Heart right ventricle (tissue), 16 donors: ENCODE data around the gene RPE. TPM values are rescaled to one million over a fixed set of nuclear protein-coding genes. Genes with fewer than 3 reads are reported as not detected.
A peak's percentile ranks its signal among the peaks of the same experiment; 100 is the strongest.

Experiments used
- ATAC-seq, 8 donors: fragments of 200-7000 bp; cut with Tn5 transposase; one replicate each; pipeline ENCODE4 v1.9.1; 2020; ENCODE audit warnings: mild to moderate bottlenecking in 8 of 8, moderate library complexity in 8 of 8, moderate number of reproducible peaks in 1 of 8
- DNase-seq, 2 donors: peaks; one replicate each; pipeline ENCODE4 v3.0.0-alpha.2; 2020
- H3K27ac ChIP-seq, 10 donors: fragments of 200-600 bp; sonication (generic) in 2 of 10; one replicate each; pipeline versions ENCODE4 v1.5.0 to v1.8.0; 2020 to 2022; ENCODE audit warnings: mild to moderate bottlenecking in 3 of 10
- H3K27me3 ChIP-seq, 7 donors: fragments of 200-600 bp; one replicate each; pipeline ENCODE4 v1.8.0; 2021 to 2022; ENCODE audit warnings: mild to moderate bottlenecking in 2 of 7
- H3K36me3 ChIP-seq, 9 donors: fragments of 200-600 bp; sonication (generic) in 1 of 9; one replicate each; pipeline versions ENCODE4 v1.5.0 to v1.8.0; 2020 to 2022; ENCODE audit warnings: mild to moderate bottlenecking in 2 of 9
- H3K4me1 ChIP-seq, 9 donors: fragments of 200-600 bp; sonication (generic) in 1 of 9; one replicate each; pipeline versions ENCODE4 v1.5.0 to v1.8.0; 2020 to 2022; ENCODE audit warnings: mild to moderate bottlenecking in 4 of 9
- H3K4me3 ChIP-seq, 10 donors: fragments of 200-600 bp; sonication (generic) in 2 of 10; one replicate each; pipeline versions ENCODE4 v1.5.0 to v1.8.0; 2020 to 2022; ENCODE audit warnings: mild to moderate bottlenecking in 7 of 10, moderate library complexity in 2 of 10
- H3K9me3 ChIP-seq, 11 donors: fragments of 200-600 bp in 10 of 11; sonication (generic) in 2 of 11; one replicate each; pipeline versions ENCODE4 v1.5.0 to v1.8.0; 2013 to 2022; ENCODE audit warnings: mild to moderate bottlenecking in 2 of 11, control low read depth in 1 of 11, moderate library complexity in 1 of 11
- CTCF ChIP-seq, 9 donors: fragments of 200-600 bp; sonication (generic) in 2 of 9; IDR thresholded peaks; one replicate each; pipeline versions ENCODE4 v1.5.0 to v1.8.0; 2021 to 2022; ENCODE audit warnings: antibody characterized with exemption in 9 of 9, mild to moderate bottlenecking in 5 of 9, moderate library complexity in 1 of 9
- WGBS, 2 donors: extraction: QIAGEN DNeasy Blood & Tissue Kit; methylation state at CpG; one replicate each; pipeline ENCODE4 v1.1.7; 2013; ENCODE audit warnings: inconsistent platforms in 1 of 2; 5-methylcytosine and 5-hydroxymethylcytosine counted together
- intact Hi-C, 10 donors: fragments of 100-400 bp; cut with DNase I; formaldehyde crosslinking; loops; one replicate each; pipeline versions ENCODE4 v1.11.1 to v1.14.2; 2022
- polyA plus RNA-seq, 2 donors: library from polyadenylated mRNA; stranded (reverse); fragments of 200-250 nt; gene quantifications; one replicate each; pipeline ENCODE4 v1.2.3, GENCODE V29; 2013
- total RNA-seq, 10 donors: library from RNA; stranded (reverse); fragmentation: NEBNext Ultra II Directional in 3 of 10; extraction: Animal tissue kit (Norgen Biotek cat#: 25700) in 3 of 10; gene quantifications; one replicate each; pipeline versions ENCODE4 v1.2.1 to v1.2.4, GENCODE V29; 2021 to 2023
- donor health status: Arrhythmogenic right ventricular cardiomyopathy.
- donor health status: ischemic (EF 13 %, LVEDD 7.1; RV severe dilation, severe dysfunction).
- donor health status: healthy with polysubstance abuse.
- donor health status: DM: no; HTN: yes; CAD: no.
- donor health status: DM: no; HTN: no; CAD: no.
- donor health status: ischemic (EF 25% LVEDD 6.9; RV normal size, moderate dysfunction).
- donor health status: ischemic (EF 25% LVEDD 5.7; RV mildly dilated, moderate dysfunction).
- donor health status: healthy.
- donor health status: DM: yes; HTN: yes; CAD: no.
- donor health status: Ischemic cardiomyopathy.
- donor health status: ischemic (EF 35%, LVEDD 5.7; RV mildly dilated, moderate dysfunction).
- donor health status: nonischemic (EF 11% LVEDD 7.7; RV severe dilation, severe dysfunction).
- donor health status: DM: yes; HTN: yes; CAD: no.
- donor health status: PGD.
- donor health status: ischemic (EF 29% LVEDD 5.4; RV normal size, mild dysfunction).
- donor health status: nonischemic (EF 23%, LVEDD 6.1; RV moderate dilation, normal function).

Gene RPE
- total and polyA plus RNA-seq, 12 donors: 8.0 to 25.6 (median 14.7) TPM

GRCh38 chr2:209986415-209986814, 16.0 kb upstream of the RPE start:
- intact Hi-C loops: no loop called here

GRCh38 chr2:209988010-209988409, 14.4 kb upstream of the RPE start:
- Histone ChIP-seq H3K27me3 (peaks cover 0 to 14% (median 0%) of the 10 kb centered on the region in 7 donors), H3K9me3 (no peaks in the 10 kb centered on the region), H3K36me3 (no peaks in the 10 kb centered on the region), H3K4me3 (no peak overlapping the region), H3K27ac (no peak overlapping the region), H3K4me1 (peaks cover 0 to 10% (median 0%) of the 10 kb centered on the region in 9 donors)
- ATAC-seq (no peak), DNase-seq (no peak)
- intact Hi-C loops: no loop called here
- WGBS, 2 donors: 53 to 60% methylated on average over 4 of the region's 4 CpGs
- TF ChIP-seq CTCF (IDR thresholded peaks at IDR 0.05): no peak

More at GRCh38 chr2:209986415-209986814, 16.0 kb upstream of the RPE start:
- no peak for DNase-seq
- no peak for ATAC-seq
- TF ChIP-seq CTCF (IDR thresholded peaks at IDR 0.05): no peak
- H3K4me1 ChIP-seq: peaks cover 0 to 10% (median 0%) of the 10 kb centered on the region in 9 donors
- H3K9me3 ChIP-seq: no peaks in the 10 kb centered on the region
- peaks cover 0 to 14% (median 0%) of the 10 kb centered on the region in 7 donors for H3K27me3 ChIP-seq
- 88 to 93% methylated on average over 2 of the region's 2 CpGs for WGBS, 2 donors
- no peaks in the 10 kb centered on the region for H3K36me3 ChIP-seq
- H3K4me3 ChIP-seq: no peak overlapping the region
- peak overlapping the region in 1 of 10 donors; percentile 4 for H3K27ac ChIP-seq

GRCh38 chr2:209990838-209991237, 11.6 kb upstream of the RPE start:
- H3K36me3 ChIP-seq: no peaks in the 10 kb centered on the region
- no peak for TF ChIP-seq CTCF (IDR thresholded peaks at IDR 0.05)
- DNase-seq (no peak), ATAC-seq (no peak)
- H3K27ac ChIP-seq: no peak overlapping the region
- intact Hi-C loops: loop anchor here in 1 of 10 donors (5.0 kb wide), 1 partner anchor 206 kb away; no protein-coding TSS in a partner anchor
- WGBS, 2 donors: 70 to 73% methylated on average over 2 of the region's 2 CpGs
- peaks cover 0 to 14% (median 0%) of the 10 kb centered on the region in 7 donors for H3K27me3 ChIP-seq
- H3K4me1 ChIP-seq: peaks cover 0 to 10% (median 0%) of the 10 kb centered on the region in 9 donors
- H3K9me3 ChIP-seq: no peaks in the 10 kb centered on the region
- no peak overlapping the region for H3K4me3 ChIP-seq

- DNase-seq (no peak), ATAC-seq (no peak)
- TF ChIP-seq CTCF (IDR thresholded peaks at IDR 0.05): no peak
- H3K9me3 ChIP-seq: no peaks in the 10 kb centered on the region
- H3K27me3 ChIP-seq: peaks cover 0 to 6% (median 0%) of the 10 kb centered on the region in 7 donors
- no peaks in the 10 kb centered on the region for H3K4me1 ChIP-seq
- no peaks in the 10 kb centered on the region for H3K36me3 ChIP-seq
- WGBS, 2 donors: 94% methylated on average over 9 of the region's 9 CpGs
- intact Hi-C loops: loop anchor here in 1 of 10 donors (5.0 kb wide), 1 partner anchor 203 kb away; no protein-coding TSS in a partner anchor
- no peak overlapping the region for H3K4me3 ChIP-seq
- no peak overlapping the region for H3K27ac ChIP-seq
These were observed 8.5 kb upstream of the RPE start for GRCh38 chr2:209993968-209994367.
